ENCODE data around the gene C4orf33.
"Not testable (repeated sequence)": the region's sequence is repeated elsewhere in the genome, so short reads cannot be mapped to it uniquely, and the experiment has no call there.

The C4orf33 gene

GRCh38 chr4:129126614-129127013 is 30.7 kb downstream of the C4orf33 start:
- FAIRE-seq; DNase-seq (ENCODE audit: low spot score): not testable (repeated sequence)

GRCh38 chr4:129129143-129129542 is 33.2 kb downstream of the C4orf33 start:
- no peak for DNase-seq (ENCODE audit: low spot score)
- FAIRE-seq = no peak

GRCh38 chr4:129131343-129131742 is 35.4 kb downstream of the C4orf33 start:
- no peak for FAIRE-seq

GRCh38 chr4:129136433-129136832 is 40.5 kb downstream of the C4orf33 start:
- FAIRE-seq (no peak), DNase-seq (ENCODE audit: low spot score) (no peak)

More at GRCh38 chr4:129131343-129131742, 35.4 kb downstream of the C4orf33 start:
- no peak for DNase-seq (ENCODE audit: low spot score)

GRCh38 chr4:129138810-129139496 is 43.0 kb downstream of the C4orf33 start:
- FAIRE-seq = no peak
- no peak for DNase-seq (ENCODE audit: low spot score)

- no peak for FAIRE-seq
- no peak for DNase-seq (ENCODE audit: low spot score)
Measured at GRCh38 chr4:129140521-129140920, 44.6 kb downstream of the C4orf33 start.

GRCh38 chr4:129143359-129143758 is 47.4 kb downstream of the C4orf33 start:
- FAIRE-seq (no peak), DNase-seq (ENCODE audit: low spot score) (no peak)

GRCh38 chr4:129144755-129145206 is 48.8 kb downstream of the C4orf33 start:
- DNase-seq (ENCODE audit: low spot score) (no peak), FAIRE-seq (no peak)

GRCh38 chr4:129145222-129145730 is 49.3 kb downstream of the C4orf33 start:
- DNase-seq (ENCODE audit: low spot score) (no peak), FAIRE-seq (no peak)

- FAIRE-seq (no peak), DNase-seq (ENCODE audit: low spot score) (no peak)
Measured at GRCh38 chr4:129146639-129147038, 50.7 kb downstream of the C4orf33 start.

GRCh38 chr4:129148892-129149291 is 52.9 kb downstream of the C4orf33 start:
- no peak for FAIRE-seq
- DNase-seq (ENCODE audit: low spot score) = no peak

GRCh38 chr4:129149906-129150305 is 54.0 kb downstream of the C4orf33 start:
- DNase-seq (ENCODE audit: low spot score) (no peak), FAIRE-seq (no peak)

GRCh38 chr4:129152350-129152749 is 56.4 kb downstream of the C4orf33 start:
- DNase-seq (ENCODE audit: low spot score) (no peak), FAIRE-seq (no peak)

- FAIRE-seq (no peak), DNase-seq (ENCODE audit: low spot score) (no peak)
Measured at GRCh38 chr4:129153700-129154099, 57.7 kb downstream of the C4orf33 start.

GRCh38 chr4:129162450-129162849 is 66.5 kb downstream of the C4orf33 start:
- DNase-seq (ENCODE audit: low spot score) (no peak), FAIRE-seq (no peak)

GRCh38 chr4:129163427-129163826 is 67.5 kb downstream of the C4orf33 start:
- DNase-seq (ENCODE audit: low spot score) = no peak

GRCh38 chr4:129164243-129164642 is 68.3 kb downstream of the C4orf33 start:
- FAIRE-seq = no peak
- no peak for DNase-seq (ENCODE audit: low spot score)

More at GRCh38 chr4:129163427-129163826, 67.5 kb downstream of the C4orf33 start:
- FAIRE-seq = no peak
